SU-DHL-6 (cell line): Measurements from ENCODE around the gene NID1.

Source experiments
- H2AFZ ChIP-seq: fragments of 200-600 bp; sonication (generic); 2 replicates; pipeline ENCODE4 v1.6.1; 2014; ENCODE audit warnings: low read depth, mild to moderate bottlenecking, moderate library complexity, mixed read lengths, antibody characterized with exemption, low read length; ENCODE audit not compliant: severe bottlenecking
- H3F3A ChIP-seq: fragments of 200-600 bp; shearing (Covaris generic); 2 replicates; pipeline ENCODE4 v1.6.0; 2016; ENCODE audit warnings: antibody characterized with exemption, mild to moderate bottlenecking; ENCODE audit not compliant: insufficient read depth
- H3K27ac ChIP-seq: fragments of 200-600 bp; sonication (generic); 2 replicates; pipeline ENCODE4 v1.5.1; 2016; ENCODE audit warnings: low read depth, mild to moderate bottlenecking, low read length, moderate library complexity, mixed read lengths
- H3K27me3 ChIP-seq: fragments of 200-600 bp; sonication (generic), shearing (Covaris generic); 2 replicates; pipeline ENCODE4 v1.6.0; 2014; ENCODE audit warnings: mild to moderate bottlenecking, low read length
- H3K36me3 ChIP-seq: fragments of 200-600 bp; sonication (generic); 2 replicates; pipeline ENCODE4 v1.6.1; 2014; ENCODE audit warnings: mild to moderate bottlenecking, low read length, mixed read lengths
- H3K4me2 ChIP-seq: fragments of 300-600, 200-600 bp; shearing (Covaris generic), sonication (generic); 2 replicates; pipeline ENCODE4 v1.6.0; 2014; ENCODE audit warnings: low read length, low read depth, mild to moderate bottlenecking; ENCODE audit not compliant: poor library complexity, severe bottlenecking
- H3K4me3 ChIP-seq: fragments of 200-600 bp; sonication (generic); 2 replicates; pipeline ENCODE4 v1.5.1; 2014; ENCODE audit warnings: antibody characterized with exemption, low read length, mild to moderate bottlenecking, mixed read lengths; ENCODE audit not compliant: insufficient read depth, poor library complexity, severe bottlenecking
- H3K79me2 ChIP-seq: fragments of 200-600 bp; sonication (generic); 2 replicates; pipeline ENCODE4 v1.6.1; 2014; ENCODE audit warnings: mild to moderate bottlenecking, low read length, moderate library complexity; ENCODE audit not compliant: insufficient read depth
- H3K9ac ChIP-seq: fragments of 200-600 bp; sonication (generic); 2 replicates; pipeline ENCODE4 v1.7.0; 2014; ENCODE audit warnings: mild to moderate bottlenecking, low read length
- H3K9me2 ChIP-seq: fragments of 200-600 bp; sonication (generic); replicated peaks from 2 replicates; pipeline ENCODE4 v1.6.1; 2014; ENCODE audit warnings: low read length; ENCODE audit not compliant: insufficient read depth
- H3K9me3 ChIP-seq: fragments of 200-600 bp; sonication (generic); 2 replicates; pipeline ENCODE4 v1.6.1; 2014; ENCODE audit warnings: low read length, mixed read lengths; ENCODE audit not compliant: insufficient read depth
- H4K20me1 ChIP-seq: fragments of 200-600 bp; sonication (generic); 2 replicates; pipeline ENCODE4 v1.6.1; 2014; ENCODE audit warnings: low read depth, mild to moderate bottlenecking, antibody characterized with exemption, low read length, moderate library complexity, mixed read lengths
- CTCF ChIP-seq: fragments of 200-600 bp; sonication (generic); IDR thresholded peaks from one replicate; pipeline ENCODE4 v1.5.1; 2017; ENCODE audit warnings: antibody characterized with exemption, mild to moderate bottlenecking, low read length, moderate library complexity; ENCODE audit not compliant: insufficient read depth, poor library complexity, severe bottlenecking
- EZH2phosphoT487 ChIP-seq: fragments of 200-600 bp; sonication (generic), shearing (Covaris generic); conservative IDR thresholded peaks from 2 replicates; pipeline ENCODE4 v1.6.1; 2018; ENCODE audit warnings: mild to moderate bottlenecking, antibody characterized with exemption, low read length, moderate library complexity, mixed read lengths

Gene NID1

GRCh38 chr1:235939480-235939775, 125.5 kb downstream of the NID1 start:
- Histone ChIP-seq H3K27ac (no peak overlapping the region), H3K4me2 (no peak overlapping the region), H3K9me2 (no peaks in the 10 kb centered on the region), H2AFZ (no peak overlapping the region), H3K4me3 (no peak overlapping the region), H3K36me3 (no peaks in the 10 kb centered on the region), H3F3A (no peaks in the 10 kb centered on the region), H3K9ac (no peak overlapping the region), H3K79me2 (no peaks in the 10 kb centered on the region), H3K27me3 (no peaks in the 10 kb centered on the region), H3K9me3 (no peaks in the 10 kb centered on the region), H4K20me1 (no peaks in the 10 kb centered on the region)
- TF ChIP-seq CTCF (no peak), EZH2phosphoT487 (no peak)

GRCh38 chr1:235938709-235939479, 126.0 kb downstream of the NID1 start:
- H3K27me3 ChIP-seq: no peaks in the 10 kb centered on the region
- no peaks in the 10 kb centered on the region for H3F3A ChIP-seq

GRCh38 chr1:235937123-235937522, 127.8 kb downstream of the NID1 start:
- Histone ChIP-seq H3K9ac (no peak overlapping the region), H4K20me1 (no peaks in the 10 kb centered on the region), H3K36me3 (no peaks in the 10 kb centered on the region), H3K27me3 (no peaks in the 10 kb centered on the region), H3K9me2 (no peaks in the 10 kb centered on the region), H3K9me3 (no peaks in the 10 kb centered on the region), H3K79me2 (no peaks in the 10 kb centered on the region), H2AFZ (no peak overlapping the region), H3K27ac (no peak overlapping the region), H3K4me2 (no peak overlapping the region), H3F3A (no peaks in the 10 kb centered on the region), H3K4me3 (no peak overlapping the region)
- TF ChIP-seq EZH2phosphoT487: no peak
- no peak for TF ChIP-seq CTCF

More at GRCh38 chr1:235938709-235939479, 126.0 kb downstream of the NID1 start:
- H2AFZ ChIP-seq: no peak overlapping the region
- H3K79me2 ChIP-seq: no peaks in the 10 kb centered on the region
- H3K9me2 ChIP-seq: no peaks in the 10 kb centered on the region
- no peaks in the 10 kb centered on the region for H4K20me1 ChIP-seq
- no peak for TF ChIP-seq CTCF
- TF ChIP-seq EZH2phosphoT487: no peak
- H3K36me3 ChIP-seq: no peaks in the 10 kb centered on the region
- H3K9me3 ChIP-seq: no peaks in the 10 kb centered on the region
- no peak overlapping the region for H3K4me2 ChIP-seq
- H3K27ac ChIP-seq: no peak overlapping the region
- H3K4me3 ChIP-seq: no peak overlapping the region
- H3K9ac ChIP-seq: no peak overlapping the region
